A673 (cell line): ENCODE measurements around the gene CHID1. TPM values are rescaled to one million over a fixed set of nuclear protein-coding genes. Genes with fewer than 3 reads are reported as not detected.

ENCODE experiments used
- total RNA-seq: library from RNA; stranded (reverse); gene quantifications from 2 replicates; pipeline ENCODE4 v1.2.3, GENCODE V29; 2021

The CHID1 gene
- total RNA-seq, 1 experiment from 2014 or later, result 105 TPM

Other genes with a start within 250 kb of the CHID1 start
- 56.3 and 56.7 TPM in 2 replicates for gene DEAF1, start 215.6 kb downstream of the CHID1 start, total RNA-seq
- gene TMEM80, start 215.0 kb downstream of the CHID1 start, total RNA-seq, result 13.6 and 17.6 TPM in 2 replicates
- gene EPS8L2, start 204.6 kb downstream of the CHID1 start, total RNA-seq, result 0.66 and 0.90 TPM in 2 replicates
- gene TALDO1, start 163.3 kb downstream of the CHID1 start, total RNA-seq, result 173 and 175 TPM in 2 replicates
- gene GATD1, start 133.3 kb downstream of the CHID1 start, total RNA-seq, result 81.3 and 82.9 TPM in 2 replicates
- 0.24 and 0.52 TPM in 2 replicates for gene CEND1, start 120.7 kb downstream of the CHID1 start, total RNA-seq
- gene SLC25A22, start 112.5 kb downstream of the CHID1 start, total RNA-seq, result 33.3 and 38.1 TPM in 2 replicates
- gene PIDD1, start 105.6 kb downstream of the CHID1 start, total RNA-seq, result 20.6 and 23.9 TPM in 2 replicates
- 1,325 and 1,354 TPM in 2 replicates for gene RPLP2, start 100.8 kb downstream of the CHID1 start, total RNA-seq
- 45.0 and 45.4 TPM in 2 replicates for gene PNPLA2, start 91.9 kb downstream of the CHID1 start, total RNA-seq
- gene CRACR2B, start 82.9 kb downstream of the CHID1 start, total RNA-seq, result 0.90 and 1.1 TPM in 2 replicates
- gene CD151, start 77.9 kb downstream of the CHID1 start, total RNA-seq, result 123 and 127 TPM in 2 replicates
- 88.7 and 117 TPM in 2 replicates for gene POLR2L, start 68.3 kb downstream of the CHID1 start, total RNA-seq
- gene TSPAN4, start 68.0 kb downstream of the CHID1 start, total RNA-seq, result 17.5 and 20.4 TPM in 2 replicates
- 62.0 and 68.2 TPM in 2 replicates for gene AP2A2, start 15.1 kb upstream of the CHID1 start, total RNA-seq
- not detected in 2 replicates for gene MUC6, start 125.9 kb upstream of the CHID1 start, total RNA-seq
- gene MUC2, start 164.1 kb upstream of the CHID1 start, total RNA-seq, result not detected in 2 replicates
- gene MUC5AC, start 247.1 kb upstream of the CHID1 start, total RNA-seq, result not detected in 2 replicates